LNCaP clone FGC (cell line): ENCODE data around the gene SNX2.

ENCODE experiments used
- DNase-seq: peaks from one replicate; pipeline ENCODE4 v3.0.0-alpha.2; 2011; ENCODE audit warnings: low read depth
- H3K4me3 ChIP-seq: 2 replicates; pipeline ENCODE4 v1.5.1; 2011; ENCODE audit warnings: mild to moderate bottlenecking, low read depth, low read length, control low read depth
- TF ChIP-seq, protein P1 (sequence below): IDR thresholded peaks from 2 replicates; pipeline ENCODE4 v1.5.1; 2012; ENCODE audit warnings: mild to moderate bottlenecking; ENCODE audit not compliant: control insufficient read depth, insufficient read depth; ENCODE audit errors: extremely low read depth

SNX2 gene

DNA sequence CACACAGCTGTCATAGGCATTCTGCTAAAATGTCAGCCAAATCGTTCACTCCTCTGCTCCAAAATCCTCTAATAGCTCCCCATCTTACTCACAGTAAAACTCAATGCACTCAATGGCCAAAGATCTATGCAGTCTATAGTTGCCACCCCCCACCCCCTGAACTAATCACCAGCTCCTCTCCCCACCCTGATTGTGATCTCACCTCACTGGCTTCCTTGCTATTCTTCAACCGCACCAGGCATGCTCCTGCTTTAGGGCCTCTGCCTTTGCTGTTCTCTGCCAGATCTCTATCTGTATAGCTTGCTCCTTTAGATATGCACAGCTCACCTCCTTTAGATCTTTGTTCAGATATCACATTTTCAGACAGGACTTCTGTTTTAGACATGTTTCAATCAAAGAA is 33.2 kb upstream of the SNX2 start:
- no peak overlapping the region for H3K4me3 ChIP-seq
- DNase-seq, result no peak
- TF ChIP-seq, protein P1, sequence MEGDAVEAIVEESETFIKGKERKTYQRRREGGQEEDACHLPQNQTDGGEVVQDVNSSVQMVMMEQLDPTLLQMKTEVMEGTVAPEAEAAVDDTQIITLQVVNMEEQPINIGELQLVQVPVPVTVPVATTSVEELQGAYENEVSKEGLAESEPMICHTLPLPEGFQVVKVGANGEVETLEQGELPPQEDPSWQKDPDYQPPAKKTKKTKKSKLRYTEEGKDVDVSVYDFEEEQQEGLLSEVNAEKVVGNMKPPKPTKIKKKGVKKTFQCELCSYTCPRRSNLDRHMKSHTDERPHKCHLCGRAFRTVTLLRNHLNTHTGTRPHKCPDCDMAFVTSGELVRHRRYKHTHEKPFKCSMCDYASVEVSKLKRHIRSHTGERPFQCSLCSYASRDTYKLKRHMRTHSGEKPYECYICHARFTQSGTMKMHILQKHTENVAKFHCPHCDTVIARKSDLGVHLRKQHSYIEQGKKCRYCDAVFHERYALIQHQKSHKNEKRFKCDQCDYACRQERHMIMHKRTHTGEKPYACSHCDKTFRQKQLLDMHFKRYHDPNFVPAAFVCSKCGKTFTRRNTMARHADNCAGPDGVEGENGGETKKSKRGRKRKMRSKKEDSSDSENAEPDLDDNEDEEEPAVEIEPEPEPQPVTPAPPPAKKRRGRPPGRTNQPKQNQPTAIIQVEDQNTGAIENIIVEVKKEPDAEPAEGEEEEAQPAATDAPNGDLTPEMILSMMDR, result no peak

DNA sequence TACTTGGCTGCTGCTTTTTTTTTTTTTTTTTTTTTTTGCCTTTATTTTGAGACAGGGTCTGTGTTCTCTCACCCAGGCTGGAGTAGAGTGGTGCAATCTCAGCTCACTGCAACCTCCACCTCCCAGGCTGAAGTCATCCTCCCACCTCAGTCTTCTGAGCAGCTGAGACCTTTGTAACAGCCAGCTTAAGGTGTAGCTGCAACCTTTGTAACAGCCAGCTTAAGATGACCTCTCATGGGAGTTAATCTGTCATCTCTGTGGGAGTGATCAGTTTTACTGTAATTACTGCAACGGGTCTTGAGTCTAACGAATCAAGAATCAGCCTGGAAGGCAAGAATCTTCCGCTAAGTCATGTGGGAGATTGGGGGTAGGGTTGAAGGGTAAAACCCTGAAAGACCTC is 31.6 kb upstream of the SNX2 start:
- TF ChIP-seq, protein P1, result no peak
- no peak overlapping the region for H3K4me3 ChIP-seq
- no peak for DNase-seq

DNA sequence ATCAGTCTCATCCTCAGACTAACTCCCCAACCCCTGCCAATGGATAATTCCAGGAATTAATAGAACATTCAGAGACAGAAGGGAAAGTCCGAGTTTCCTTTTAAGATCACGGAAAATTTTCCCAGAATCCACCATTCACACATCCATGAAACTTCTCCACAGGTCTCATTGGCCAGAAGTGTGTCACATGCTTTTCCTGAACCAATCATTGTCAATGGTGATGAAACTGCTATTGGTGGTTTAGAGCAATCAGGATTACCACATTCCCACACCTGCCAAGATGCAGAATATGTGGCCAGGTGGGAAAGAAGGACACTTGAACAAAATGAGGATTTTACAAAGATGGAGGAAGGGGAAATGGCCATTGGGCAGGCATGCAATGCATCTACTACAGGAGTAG is 29.3 kb upstream of the SNX2 start:
- no peak for DNase-seq
- H3K4me3 ChIP-seq, result no peak overlapping the region
- TF ChIP-seq, protein P1, result no peak

DNA sequence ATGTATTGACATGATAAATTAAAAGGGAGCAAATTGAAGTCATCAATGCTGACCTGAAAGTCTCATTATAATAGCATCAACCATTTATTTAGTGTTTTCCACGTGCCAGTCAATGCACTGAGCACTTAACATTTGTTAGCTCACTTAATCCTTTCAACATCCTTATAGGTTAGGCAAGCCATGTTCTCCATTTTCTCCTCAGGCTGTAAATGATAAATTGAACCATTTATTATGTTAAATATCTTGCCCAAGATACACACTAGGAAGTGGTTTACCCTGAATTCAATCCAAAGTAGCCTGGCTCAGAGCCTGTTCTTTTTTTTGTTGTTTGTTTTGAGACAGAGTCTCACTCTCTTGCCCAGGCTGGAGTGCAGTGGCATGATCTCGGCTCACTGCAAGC is 25.0 kb upstream of the SNX2 start:
- TF ChIP-seq, protein P1, result no peak
- H3K4me3 ChIP-seq, result no peak overlapping the region
- peak; percentile 43 for DNase-seq

DNA sequence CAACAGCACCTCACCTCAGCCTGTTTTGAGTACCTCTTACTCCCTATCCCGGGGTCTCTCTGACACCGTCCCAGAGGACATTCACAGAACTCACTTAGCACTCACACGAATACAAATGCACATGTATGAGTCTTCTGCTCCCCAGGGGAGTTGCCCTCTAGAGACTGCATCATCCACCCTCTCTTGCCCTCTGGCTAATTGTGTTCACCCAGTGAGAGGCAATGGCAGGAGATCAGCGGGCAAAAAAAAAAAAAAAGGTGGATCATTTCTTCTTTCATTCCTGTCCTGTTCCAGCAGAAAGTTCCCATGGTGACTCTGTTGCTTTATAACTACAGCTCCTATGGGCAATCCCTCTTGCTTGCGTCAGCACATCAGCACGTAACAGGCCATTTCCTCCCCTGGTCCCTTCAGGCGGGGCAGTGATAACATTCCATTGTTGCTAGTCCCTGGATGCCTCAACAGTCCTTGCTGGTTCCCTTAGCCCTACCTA is 23.5 kb upstream of the SNX2 start:
- TF ChIP-seq, protein P1, result no peak
- no peak overlapping the region for H3K4me3 ChIP-seq
- no peak for DNase-seq

DNA sequence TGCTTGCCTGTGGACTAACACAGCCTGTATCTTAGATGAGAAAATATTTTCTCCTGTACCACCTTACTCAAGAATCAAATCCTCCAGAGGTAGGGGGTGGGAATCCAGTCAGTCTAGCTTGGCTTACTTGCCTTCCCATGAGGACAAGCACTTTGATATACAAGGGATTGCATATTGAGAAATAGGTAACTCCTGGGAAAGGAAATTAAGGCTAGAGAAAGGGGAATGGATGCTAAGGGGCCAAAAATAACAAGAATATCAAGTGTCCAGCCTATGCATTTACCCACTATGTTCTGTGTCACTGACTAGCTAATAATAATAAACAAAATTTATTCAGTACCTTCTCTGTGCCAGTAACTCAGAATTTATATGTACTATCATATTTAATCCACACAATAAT is 21.4 kb upstream of the SNX2 start:
- TF ChIP-seq, protein P1, result no peak
- DNase-seq, result no peak
- H3K4me3 ChIP-seq, result no peak overlapping the region

DNA sequence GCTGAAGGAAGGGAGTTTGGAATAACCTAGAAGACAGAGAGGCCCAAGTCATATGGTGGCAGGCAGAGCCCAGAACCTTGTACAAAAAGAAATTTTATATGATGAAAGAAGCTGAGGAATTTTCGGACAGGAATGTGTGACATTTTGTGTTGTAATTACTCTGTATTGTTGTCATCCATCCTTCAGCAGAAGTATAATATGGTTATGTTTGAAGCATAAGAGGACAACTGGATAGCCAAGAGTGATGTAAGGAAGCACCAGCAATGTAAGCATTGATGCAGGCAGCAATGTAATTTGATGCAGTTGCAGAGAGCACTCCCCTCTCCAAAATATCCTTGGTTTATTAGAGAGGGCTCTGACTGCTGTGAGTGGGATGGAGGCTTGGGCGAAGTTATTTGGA is 19.1 kb upstream of the SNX2 start:
- DNase-seq, result no peak

More for the DNA sequence above, 19.1 kb upstream of the SNX2 start:
- H3K4me3 ChIP-seq, result no peak overlapping the region
- TF ChIP-seq, protein P1, result no peak
